Neuronal stem cell (in vitro differentiated cells): ENCODE measurements around the gene SGSM1.

ENCODE experiments used
- DNase-seq: peaks from one replicate; pipeline ENCODE4 v3.0.0-alpha.2; 2013; ENCODE audit warnings: low spot score
- H2AFZ ChIP-seq: one replicate; pipeline ENCODE4 v1.6.1; 2013; ENCODE audit warnings: mild to moderate bottlenecking, low read length, inconsistent platforms
- H2AK5ac ChIP-seq: 2 replicates; pipeline ENCODE4 v1.6.1; 2013; ENCODE audit warnings: low read depth, mild to moderate bottlenecking, inconsistent platforms, low read length, moderate library complexity, mixed read lengths
- H2BK120ac ChIP-seq: 2 replicates; pipeline ENCODE4 v1.6.1; 2013; ENCODE audit warnings: low read depth, mild to moderate bottlenecking, inconsistent platforms, low read length, moderate library complexity, mixed read lengths
- H2BK12ac ChIP-seq: one replicate; pipeline ENCODE4 v1.6.1; 2013; ENCODE audit warnings: low read length, inconsistent platforms
- H2BK15ac ChIP-seq: 2 replicates; pipeline ENCODE4 v1.6.1; 2013; ENCODE audit warnings: mild to moderate bottlenecking, low read length, inconsistent platforms, mixed read lengths
- H2BK5ac ChIP-seq: one replicate; pipeline ENCODE4 v1.6.1; 2013; ENCODE audit warnings: inconsistent platforms, mild to moderate bottlenecking, low read length, moderate library complexity
- H3K14ac ChIP-seq: one replicate; pipeline ENCODE4 v1.6.1; 2013; ENCODE audit warnings: low read length, inconsistent platforms
- H3K18ac ChIP-seq: 2 replicates; pipeline ENCODE4 v1.6.1; 2013; ENCODE audit warnings: low read length, inconsistent platforms
- H3K23ac ChIP-seq: 2 replicates; pipeline ENCODE4 v1.6.1; 2013; ENCODE audit warnings: low read depth, mild to moderate bottlenecking, mixed read lengths, low read length, inconsistent platforms; ENCODE audit not compliant: poor library complexity
- H3K27ac ChIP-seq: replicated peaks from 3 replicates; pipeline ENCODE4 v1.5.1; 2013; ENCODE audit warnings: low read length, inconsistent platforms
- H3K27me3 ChIP-seq, 3 experiments: 2 replicates each; pipeline ENCODE4 v1.6.1; 2013; ENCODE audit warnings: low read length in 3 of 3, mild to moderate bottlenecking in 2 of 3, inconsistent platforms in 1 of 3, low read depth in 1 of 3, mixed read lengths in 1 of 3, moderate library complexity in 1 of 3; ENCODE audit not compliant: control insufficient read depth in 3 of 3, insufficient read depth in 3 of 3
- H3K36me3 ChIP-seq, 2 donors: replicated peaks in 1 of 2; 2 replicates each; pipeline ENCODE4 v1.6.1; 2013; ENCODE audit warnings: low read length in 2 of 2; ENCODE audit not compliant: control insufficient read depth in 2 of 2, insufficient read depth in 2 of 2
- H3K4ac ChIP-seq: 2 replicates; pipeline ENCODE4 v1.6.1; 2013; ENCODE audit warnings: inconsistent platforms, mild to moderate bottlenecking, low read length, moderate library complexity
- H3K4me1 ChIP-seq, 2 donors: 1 replicate in 1 of 2; 2 replicates in 1 of 2; pipeline ENCODE4 v1.6.1; 2013; ENCODE audit warnings: low read length in 2 of 2, low read depth in 1 of 2; ENCODE audit not compliant: control insufficient read depth in 2 of 2, insufficient read depth in 1 of 2
- H3K4me2 ChIP-seq: one replicate; pipeline ENCODE4 v1.6.1; 2013; ENCODE audit warnings: mild to moderate bottlenecking, low read length, inconsistent platforms; ENCODE audit not compliant: insufficient read depth, poor library complexity, severe bottlenecking
- H3K4me3 ChIP-seq, 2 donors: 2 replicates each; pipeline ENCODE4 v1.5.1; 2013; ENCODE audit warnings: low read length in 2 of 2, mild to moderate bottlenecking in 2 of 2, inconsistent platforms in 1 of 2, moderate library complexity in 1 of 2
- H3K79me1 ChIP-seq: one replicate; pipeline ENCODE4 v1.6.1; 2013; ENCODE audit warnings: low read depth, mild to moderate bottlenecking, inconsistent platforms, low read length, moderate library complexity
- H3K9ac ChIP-seq: one replicate; pipeline ENCODE4 v1.6.1; 2013; ENCODE audit warnings: mild to moderate bottlenecking, low read depth, low read length, inconsistent platforms; ENCODE audit not compliant: poor library complexity
- H3K9me3 ChIP-seq, 2 donors: replicated peaks in 1 of 2; 2 replicates each; pipeline versions ENCODE3 to v1.6.1; 2013; ENCODE audit warnings: low read length in 2 of 2, mild to moderate bottlenecking in 2 of 2, inconsistent platforms in 1 of 2, low read depth in 1 of 2, mixed read lengths in 1 of 2, moderate library complexity in 1 of 2; ENCODE audit not compliant: control insufficient read depth in 2 of 2, insufficient read depth in 1 of 2
- H4K8ac ChIP-seq: one replicate; pipeline ENCODE4 v1.6.1; 2013; ENCODE audit warnings: low read depth, mild to moderate bottlenecking, inconsistent platforms, low read length, moderate library complexity
- H4K91ac ChIP-seq: one replicate; pipeline ENCODE4 v1.6.1; 2013; ENCODE audit warnings: low read length, low read depth, mild to moderate bottlenecking, inconsistent platforms; ENCODE audit not compliant: poor library complexity
- WGBS, 2 donors: extraction: QIAGEN DNeasy Blood & Tissue Kit; methylation state at CpG; one replicate each; pipeline ENCODE4 v1.1.7; 2013; ENCODE audit warnings: missing lambda C conversion rate in 2 of 2, mixed read lengths in 1 of 2; ENCODE audit not compliant: insufficient read length in 2 of 2, insufficient replicate concordance in 1 of 2; ENCODE audit errors: extremely low coverage in 2 of 2; 5-methylcytosine and 5-hydroxymethylcytosine counted together

The SGSM1 gene

GRCh38 chr22:24826710-24827285, 20.8 kb downstream of the SGSM1 start:
- Histone ChIP-seq H4K91ac (no peak overlapping the region), H3K4me1 (peaks cover 0 to 6% of the 10 kb centered on the region in 2 donors), H3K27me3 (peaks cover 0 to 21% (median 0%) of the 10 kb centered on the region in 3 experiments), H2BK12ac (no peak overlapping the region), H3K79me1 (no peaks in the 10 kb centered on the region), H3K9me3 (peaks cover 0 to 2% of the 10 kb centered on the region in 2 donors), H3K18ac (peak overlapping the region; percentile 22), H2AFZ (no peak overlapping the region), H2BK5ac (no peak overlapping the region), H2BK120ac (no peak overlapping the region), H2BK15ac (no peak overlapping the region), H3K23ac (no peak overlapping the region), H3K4me2 (no peak overlapping the region), H2AK5ac (no peak overlapping the region), H3K9ac (no peak overlapping the region), H3K4me3 (no peak overlapping the region), H3K27ac (no peak overlapping the region), H3K14ac (no peak overlapping the region), H4K8ac (no peak overlapping the region), H3K36me3 (no peaks in the 10 kb centered on the region), H3K4ac (no peak overlapping the region)
- no peak for DNase-seq
- no CpG with 5 or more reads among the region's 7 CpGs for WGBS, 2 donors

GRCh38 chr22:24827296-24827695, 21.3 kb downstream of the SGSM1 start:
- Histone ChIP-seq H2AK5ac (no peak overlapping the region), H3K79me1 (peaks cover 2% of the 10 kb centered on the region), H2BK120ac (no peak overlapping the region), H2BK12ac (no peak overlapping the region), H3K36me3 (no peaks in the 10 kb centered on the region), H3K18ac (peak overlapping the region; percentile 22), H3K4me2 (no peak overlapping the region), H3K14ac (no peak overlapping the region), H3K27ac (no peak overlapping the region), H4K8ac (no peak overlapping the region), H3K27me3 (peaks cover 0 to 24% (median 0%) of the 10 kb centered on the region in 3 experiments), H3K4ac (no peak overlapping the region), H3K4me1 (peaks cover 0 to 6% of the 10 kb centered on the region in 2 donors), H3K9me3 (peaks cover 0 to 2% of the 10 kb centered on the region in 2 donors), H3K23ac (no peak overlapping the region), H3K4me3 (no peak overlapping the region), H4K91ac (no peak overlapping the region), H2AFZ (no peak overlapping the region), H2BK5ac (no peak overlapping the region), H3K9ac (no peak overlapping the region), H2BK15ac (no peak overlapping the region)
- WGBS, 2 donors, result no CpG with 5 or more reads among the region's 9 CpGs
- no peak for DNase-seq

DNA sequence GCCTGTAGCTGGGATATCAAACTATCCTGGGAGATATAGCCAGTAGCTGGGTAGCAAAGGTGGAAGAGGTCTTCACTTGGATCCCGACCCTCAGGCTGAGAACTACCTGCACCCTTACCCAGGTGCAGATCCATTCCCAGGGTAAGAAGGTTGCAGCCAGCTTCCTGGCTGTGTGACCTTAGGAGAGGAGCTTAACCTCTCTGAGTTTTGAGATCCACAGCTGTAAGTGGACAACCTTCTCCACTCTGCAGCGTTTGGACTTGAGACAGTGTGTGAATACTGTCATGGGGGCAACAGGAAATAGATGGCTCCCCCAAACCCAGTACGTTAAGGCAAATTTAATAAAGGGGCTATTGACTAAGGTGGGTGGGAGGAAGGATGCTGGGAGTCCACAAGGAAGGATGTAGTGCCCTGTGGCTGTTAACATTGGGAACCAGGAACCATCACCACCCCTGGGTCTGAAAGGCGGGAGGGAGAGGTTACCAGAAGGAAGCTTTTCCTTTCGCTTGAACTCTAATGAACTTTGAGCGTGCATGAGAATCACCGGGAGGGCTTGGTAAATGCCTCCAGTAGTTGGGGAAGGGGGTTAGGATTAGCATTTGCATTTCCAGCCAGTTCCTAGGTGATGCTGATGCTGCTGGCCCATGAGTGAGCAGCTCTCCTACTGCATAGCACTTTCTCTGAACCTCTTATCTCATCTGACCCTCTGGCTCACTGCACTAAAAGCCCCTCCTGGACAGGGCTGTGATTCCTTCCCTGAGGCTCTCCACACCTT, 24.4 kb downstream of the SGSM1 start:
- peaks cover 2% of the 10 kb centered on the region for H3K79me1 ChIP-seq

GRCh38 chr22:24831687-24832086, 25.7 kb downstream of the SGSM1 start:
- H3K79me1 ChIP-seq, result peaks cover 2% of the 10 kb centered on the region
- no peaks in the 10 kb centered on the region for H3K9me3 ChIP-seq
- WGBS, 2 donors, result no CpG with 5 or more reads among the region's 10 CpGs
- H3K14ac ChIP-seq, result no peak overlapping the region
- H2BK120ac ChIP-seq, result no peak overlapping the region
- no peak overlapping the region for H2AK5ac ChIP-seq
- no peak overlapping the region for H2BK15ac ChIP-seq
- H4K91ac ChIP-seq, result no peak overlapping the region
- H3K4ac ChIP-seq, result no peak overlapping the region
- no peak overlapping the region for H3K18ac ChIP-seq
- H3K36me3 ChIP-seq, result no peaks in the 10 kb centered on the region
- no peak overlapping the region for H2AFZ ChIP-seq
- H4K8ac ChIP-seq, result no peak overlapping the region
- H3K9ac ChIP-seq, result no peak overlapping the region
- DNase-seq, result no peak
- H3K27ac ChIP-seq, result no peak overlapping the region
- no peak overlapping the region for H2BK5ac ChIP-seq
- no peak overlapping the region for H3K4me2 ChIP-seq
- H3K4me3 ChIP-seq, result no peak overlapping the region
- H3K23ac ChIP-seq, result no peak overlapping the region
- peaks cover 0 to 6% of the 10 kb centered on the region in 2 donors for H3K4me1 ChIP-seq
- H3K27me3 ChIP-seq, result peaks cover 0 to 35% (median 0%) of the 10 kb centered on the region in 3 experiments
- no peak overlapping the region for H2BK12ac ChIP-seq

More for the DNA sequence above, 24.4 kb downstream of the SGSM1 start:
- Histone ChIP-seq H3K27me3 (peaks cover 0 to 35% (median 0%) of the 10 kb centered on the region in 3 experiments), H2AFZ (no peak overlapping the region), H3K9me3 (no peaks in the 10 kb centered on the region), H3K4ac (no peak overlapping the region), H2BK15ac (no peak overlapping the region), H3K4me3 (no peak overlapping the region), H3K23ac (no peak overlapping the region), H3K4me1 (peaks cover 0 to 6% of the 10 kb centered on the region in 2 donors), H3K4me2 (no peak overlapping the region), H2AK5ac (no peak overlapping the region), H3K9ac (no peak overlapping the region), H2BK5ac (no peak overlapping the region), H3K36me3 (no peaks in the 10 kb centered on the region), H2BK120ac (no peak overlapping the region), H4K8ac (no peak overlapping the region), H4K91ac (no peak overlapping the region), H3K14ac (no peak overlapping the region), H3K18ac (no peak overlapping the region), H2BK12ac (no peak overlapping the region), H3K27ac (no peak overlapping the region)
- no CpG with 5 or more reads among the region's 7 CpGs for WGBS, 2 donors
- no peak for DNase-seq
